ENCODE data around the gene ZNF385B. TPM values are rescaled to one million over a fixed set of nuclear protein-coding genes. Genes with fewer than 3 reads are reported as not detected.

ZNF385B gene
- total RNA-seq, 4 donors from 2014 or later, result 0.41 to 3.3 TPM; not detected in 2

DNA sequence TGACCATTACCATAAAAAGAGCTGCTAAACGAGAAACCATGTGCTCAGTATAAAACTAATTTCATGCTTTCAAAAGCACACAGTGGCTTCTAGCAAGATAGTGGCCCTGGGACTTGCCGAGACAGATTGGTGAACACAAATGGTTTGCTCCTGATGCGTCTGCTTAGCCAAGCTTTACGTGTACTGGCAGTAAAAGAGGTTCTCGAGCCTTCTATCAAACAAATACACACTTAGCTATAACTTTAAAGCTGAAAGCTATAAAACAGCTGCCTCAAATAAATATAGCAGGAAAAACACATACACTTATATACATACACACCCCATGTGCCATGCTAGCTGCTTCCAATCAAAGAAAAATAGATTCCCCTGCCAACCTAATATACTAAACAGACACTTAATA is 117.0 kb downstream of the ZNF385B start:
- no peaks in the 10 kb centered on the region for H3K9me3 ChIP-seq
- intact Hi-C loops (cut with DNase I; ENCODE audit: low total_unique reads), result loop anchor here (5.0 kb wide), 1 partner anchor 332 kb away; no protein-coding TSS in a partner anchor
- TF ChIP-seq, protein P1, sequence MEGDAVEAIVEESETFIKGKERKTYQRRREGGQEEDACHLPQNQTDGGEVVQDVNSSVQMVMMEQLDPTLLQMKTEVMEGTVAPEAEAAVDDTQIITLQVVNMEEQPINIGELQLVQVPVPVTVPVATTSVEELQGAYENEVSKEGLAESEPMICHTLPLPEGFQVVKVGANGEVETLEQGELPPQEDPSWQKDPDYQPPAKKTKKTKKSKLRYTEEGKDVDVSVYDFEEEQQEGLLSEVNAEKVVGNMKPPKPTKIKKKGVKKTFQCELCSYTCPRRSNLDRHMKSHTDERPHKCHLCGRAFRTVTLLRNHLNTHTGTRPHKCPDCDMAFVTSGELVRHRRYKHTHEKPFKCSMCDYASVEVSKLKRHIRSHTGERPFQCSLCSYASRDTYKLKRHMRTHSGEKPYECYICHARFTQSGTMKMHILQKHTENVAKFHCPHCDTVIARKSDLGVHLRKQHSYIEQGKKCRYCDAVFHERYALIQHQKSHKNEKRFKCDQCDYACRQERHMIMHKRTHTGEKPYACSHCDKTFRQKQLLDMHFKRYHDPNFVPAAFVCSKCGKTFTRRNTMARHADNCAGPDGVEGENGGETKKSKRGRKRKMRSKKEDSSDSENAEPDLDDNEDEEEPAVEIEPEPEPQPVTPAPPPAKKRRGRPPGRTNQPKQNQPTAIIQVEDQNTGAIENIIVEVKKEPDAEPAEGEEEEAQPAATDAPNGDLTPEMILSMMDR (IDR thresholded peaks at IDR 0.05), result no peak
- TF ChIP-seq POLR2A (IDR thresholded peaks at IDR 0.05), result no peak
- DNase-seq, result no peak
- H3K4me1 ChIP-seq, result no peaks in the 10 kb centered on the region
- no peak overlapping the region for H3K27ac ChIP-seq
- H3K4me3 ChIP-seq, result no peak overlapping the region
- H3K27me3 ChIP-seq, result no peaks in the 10 kb centered on the region
- H3K36me3 ChIP-seq, result peaks cover 0 to 2% of the 10 kb centered on the region in 2 donors

DNA sequence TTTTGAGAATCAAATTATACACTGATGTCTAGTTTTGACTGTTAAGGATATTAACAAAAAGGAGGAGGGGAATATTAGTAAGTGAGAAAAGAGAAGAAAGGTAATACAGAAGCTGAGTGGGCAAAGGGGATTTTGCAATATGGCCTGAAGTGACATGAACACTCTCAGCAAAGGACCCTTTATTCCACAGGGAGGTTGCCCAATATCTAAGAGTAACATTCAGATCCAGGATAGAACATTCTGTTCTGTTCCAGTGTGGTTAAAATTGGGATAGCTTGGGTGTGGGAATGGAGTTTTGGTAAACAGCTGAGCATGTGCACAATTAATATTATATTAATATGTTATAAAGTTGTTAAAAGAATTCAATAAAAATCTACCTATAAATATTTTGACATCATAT is 120.1 kb downstream of the ZNF385B start:
- DNase-seq, result no peak
- Histone ChIP-seq H3K4me3 (no peak overlapping the region), H3K36me3 (peaks cover 0 to 2% of the 10 kb centered on the region in 2 donors), H3K27me3 (no peaks in the 10 kb centered on the region), H3K9me3 (no peaks in the 10 kb centered on the region), H3K27ac (no peak overlapping the region), H3K4me1 (no peaks in the 10 kb centered on the region)
- no peak for TF ChIP-seq POLR2A (IDR thresholded peaks at IDR 0.05)
- TF ChIP-seq, protein P1 (IDR thresholded peaks at IDR 0.05), result no peak
- intact Hi-C loops (cut with DNase I; ENCODE audit: low total_unique reads), result loop anchor here (5.0 kb wide), 1 partner anchor 329 kb away; no protein-coding TSS in a partner anchor

DNA sequence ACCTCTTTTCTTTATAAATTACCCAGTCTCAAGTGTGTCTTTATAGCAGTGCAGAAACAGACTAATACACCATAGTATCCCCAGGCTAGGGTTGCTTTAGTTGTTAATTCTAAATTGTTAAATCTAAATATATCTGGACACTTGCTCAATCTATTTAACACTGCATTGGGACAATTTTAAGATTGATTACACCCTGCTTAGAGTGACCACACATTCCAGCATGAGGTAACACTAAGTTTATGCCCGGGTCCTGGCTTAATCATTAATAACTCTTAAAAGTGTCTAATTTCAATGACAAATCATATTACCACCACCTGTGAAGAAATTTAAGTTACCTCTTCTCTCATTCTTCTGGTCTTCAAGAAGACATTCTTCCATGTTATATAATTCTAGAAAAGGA is 131.4 kb downstream of the ZNF385B start:
- no peaks in the 10 kb centered on the region for H3K4me1 ChIP-seq
- H3K4me3 ChIP-seq, result no peak overlapping the region
- intact Hi-C loops (cut with DNase I; ENCODE audit: low total_unique reads), result no loop called here
- H3K9me3 ChIP-seq, result no peaks in the 10 kb centered on the region
- DNase-seq, result no peak
- no peak overlapping the region for H3K27ac ChIP-seq
- H3K27me3 ChIP-seq, result no peaks in the 10 kb centered on the region
- no peaks in the 10 kb centered on the region for H3K36me3 ChIP-seq
- no peak for TF ChIP-seq POLR2A (IDR thresholded peaks at IDR 0.05)

DNA sequence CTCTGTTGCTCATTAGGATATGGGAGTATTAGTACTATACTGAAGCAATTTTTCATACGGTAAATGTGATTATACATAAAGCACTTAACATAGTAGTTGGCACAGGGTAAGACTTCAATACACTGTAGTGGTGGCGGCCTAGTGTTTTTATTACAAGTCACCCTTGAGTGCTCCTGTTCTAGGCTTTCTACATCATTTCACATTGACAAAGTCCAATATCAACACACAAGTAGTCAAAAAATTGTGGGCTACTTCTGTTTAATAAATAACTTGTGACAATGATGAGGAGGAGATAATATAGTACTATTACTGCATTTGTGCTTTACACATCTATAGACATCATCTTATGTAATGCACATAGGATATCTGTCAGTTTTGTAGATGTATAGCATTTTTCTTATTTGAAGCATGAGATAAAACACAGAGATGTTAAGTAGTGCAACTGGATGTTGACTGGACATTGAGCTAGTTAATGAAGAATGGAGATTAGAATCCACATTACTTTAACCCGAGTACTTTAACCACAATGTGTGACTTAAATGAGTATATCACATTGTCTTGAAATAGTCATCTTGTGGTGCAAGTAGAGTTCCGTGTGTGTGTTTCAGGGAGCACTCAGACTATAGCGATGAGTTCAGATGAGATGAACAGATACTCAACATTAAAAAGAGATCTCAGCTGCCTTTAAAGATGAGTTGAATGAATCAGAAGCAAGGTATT is 134.8 kb downstream of the ZNF385B start:
- Histone ChIP-seq H3K9me3 (no peaks in the 10 kb centered on the region), H3K4me1 (no peaks in the 10 kb centered on the region), H3K27me3 (no peaks in the 10 kb centered on the region), H3K27ac (no peak overlapping the region), H3K36me3 (no peaks in the 10 kb centered on the region), H3K4me3 (no peak overlapping the region)
- TF ChIP-seq POLR2A (IDR thresholded peaks at IDR 0.05), result no peak
- TF ChIP-seq, protein P1 (IDR thresholded peaks at IDR 0.05), result no peak
- no peak for DNase-seq
- intact Hi-C loops (cut with DNase I; ENCODE audit: low total_unique reads), result no loop called here

DNA sequence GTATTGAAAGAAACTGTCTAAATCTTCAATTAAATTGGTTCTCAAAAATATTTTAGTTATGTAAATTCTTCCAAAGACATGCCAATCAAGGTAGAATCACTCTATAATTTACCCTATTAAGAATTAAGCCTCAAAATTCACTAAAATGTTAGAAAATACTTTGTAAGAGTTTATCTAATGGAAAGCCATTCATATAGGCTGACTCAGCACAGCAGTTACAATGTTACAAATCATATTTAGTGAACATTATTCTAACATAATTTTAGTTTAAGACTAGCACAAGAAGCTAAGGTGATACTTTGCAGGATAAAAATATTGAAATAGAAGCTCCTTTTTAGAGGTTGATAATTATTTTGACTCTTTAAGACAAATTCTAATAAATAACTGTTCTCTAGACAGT is 137.0 kb downstream of the ZNF385B start:
- Histone ChIP-seq H3K36me3 (no peaks in the 10 kb centered on the region), H3K27ac (no peak overlapping the region), H3K9me3 (no peaks in the 10 kb centered on the region), H3K27me3 (no peaks in the 10 kb centered on the region), H3K4me3 (no peak overlapping the region), H3K4me1 (no peaks in the 10 kb centered on the region)
- intact Hi-C loops (cut with DNase I; ENCODE audit: low total_unique reads), result no loop called here
- no peak for TF ChIP-seq POLR2A (IDR thresholded peaks at IDR 0.05)
- TF ChIP-seq, protein P1 (IDR thresholded peaks at IDR 0.05), result no peak
- no peak for DNase-seq

All from uterus (tissue), 4 donors.